HG03354 (cell line): ENCODE measurements around the gene DCAF7.

Experiments
- ATAC-seq: cut with Tn5 transposase; IDR thresholded peaks from one replicate; pipeline ENCODE4 v1.9.1; 2021; ENCODE audit warnings: mild to moderate bottlenecking; ENCODE audit not compliant: unreplicated experiment, poor library complexity, severe bottlenecking

The DCAF7 gene

DNA sequence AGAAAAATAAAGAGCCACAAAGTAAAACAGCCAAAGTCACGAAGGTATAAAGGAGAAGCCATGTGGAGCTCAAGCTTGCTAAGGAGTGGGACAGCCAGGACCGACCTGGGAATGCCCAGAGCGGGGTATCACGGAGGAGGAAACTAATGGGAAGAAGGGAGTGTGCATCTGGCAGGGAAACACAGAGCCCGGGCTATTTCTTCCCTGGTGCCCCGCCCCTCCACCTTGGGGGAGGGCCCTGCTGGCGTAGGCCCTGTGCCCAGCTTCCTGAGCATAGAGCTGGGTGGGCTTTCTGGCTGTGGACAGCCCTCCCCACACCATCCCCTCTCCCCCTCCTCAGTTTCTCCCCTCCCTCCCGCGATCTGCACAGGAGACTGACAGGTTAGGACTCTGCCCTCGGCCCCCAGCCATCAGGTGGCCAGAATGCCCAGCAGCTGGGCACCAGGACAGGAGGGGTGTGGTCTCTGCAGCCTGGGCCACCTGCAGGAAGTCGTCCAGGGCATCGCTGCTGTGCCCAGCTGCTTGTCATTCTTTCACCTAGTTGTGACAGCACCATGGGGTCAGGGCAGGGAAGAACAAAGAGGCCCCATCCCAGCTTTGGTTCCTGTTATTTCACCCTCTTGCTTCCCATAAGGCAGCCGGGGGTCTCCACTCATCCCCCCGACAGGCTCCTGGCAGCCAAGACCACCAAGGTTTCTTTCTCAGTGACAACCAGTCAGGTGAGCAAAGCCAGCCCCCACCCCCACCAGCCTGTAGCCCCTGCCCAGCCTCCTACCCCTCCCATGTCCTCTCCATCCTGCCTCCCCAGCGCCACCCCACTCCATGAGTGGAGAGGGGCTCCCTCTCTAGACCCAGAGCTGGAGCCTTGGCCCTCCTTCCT, 7.1 kb upstream of the DCAF7 start:
- no peak for ATAC-seq

- no peak for ATAC-seq
Measured at GRCh38 chr17:63543822-63544420, 6.4 kb upstream of the DCAF7 start.

- no peak for ATAC-seq
Measured at GRCh38 chr17:63544467-63545301, 5.6 kb upstream of the DCAF7 start.

- ATAC-seq = no peak
Measured at GRCh38 chr17:63546308-63547082, 3.8 kb upstream of the DCAF7 start.

GRCh38 chr17:63547083-63547523, 3.2 kb upstream of the DCAF7 start:
- no peak for ATAC-seq

DNA sequence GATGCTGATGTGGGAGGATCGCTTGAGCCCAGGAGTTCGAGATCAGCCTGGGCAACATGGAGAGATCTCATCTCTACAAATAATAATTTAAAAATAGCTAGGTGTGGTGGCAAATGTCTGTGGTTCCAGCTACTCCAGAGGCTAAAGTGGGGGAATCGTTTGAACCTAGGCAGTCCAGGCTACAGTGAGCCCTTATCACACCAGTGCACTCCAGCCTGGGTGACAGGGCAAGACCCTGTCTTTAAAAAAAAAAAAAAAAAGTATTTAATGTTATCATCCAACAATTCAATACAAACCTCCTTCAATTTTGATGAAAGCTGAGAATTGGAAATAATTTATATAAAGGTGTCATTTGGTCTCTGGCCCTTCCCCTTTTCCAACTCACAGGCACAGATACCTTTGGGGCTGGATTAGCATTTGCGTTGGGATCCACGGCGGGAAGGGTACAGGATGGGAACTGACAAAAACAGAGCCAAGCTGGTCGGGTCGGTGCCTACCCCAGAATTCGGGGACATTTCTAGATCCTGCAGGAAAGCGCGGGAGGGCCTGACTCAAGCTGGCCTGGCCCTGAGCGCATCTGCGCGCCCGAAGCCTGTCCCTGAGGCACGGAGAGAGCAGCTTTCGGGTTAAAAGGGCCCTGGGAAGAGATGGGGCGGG, 860 bp upstream of the DCAF7 start:
- ATAC-seq = peak; percentile 22

- ATAC-seq = peak; percentile 2
Measured at GRCh38 chr17:63550817-63551639, 751 bp downstream of the DCAF7 start.

GRCh38 chr17:63552211-63552610, 1.9 kb downstream of the DCAF7 start:
- no peak for ATAC-seq

- no peak for ATAC-seq
Measured at GRCh38 chr17:63555500-63556156, 5.4 kb downstream of the DCAF7 start.

DNA sequence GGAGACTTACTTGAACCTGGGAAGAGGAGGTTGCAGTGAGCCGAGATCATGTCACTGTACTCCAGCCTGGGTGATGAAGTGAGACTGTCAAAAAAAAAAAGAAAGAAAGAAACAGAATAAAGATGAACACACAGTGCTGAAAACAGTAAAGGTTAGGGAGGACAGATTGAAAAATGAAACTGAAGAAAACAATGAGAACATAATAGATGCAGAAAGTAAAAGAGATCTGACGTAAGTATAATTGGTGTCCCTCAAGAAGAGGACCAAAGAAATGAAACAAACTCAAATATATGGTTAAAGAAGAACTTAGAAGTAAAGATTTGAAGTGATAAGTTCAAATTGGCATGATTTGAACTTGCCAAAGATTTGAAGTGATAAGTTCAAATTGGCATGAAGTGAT, 7.1 kb downstream of the DCAF7 start:
- no peak for ATAC-seq

DNA sequence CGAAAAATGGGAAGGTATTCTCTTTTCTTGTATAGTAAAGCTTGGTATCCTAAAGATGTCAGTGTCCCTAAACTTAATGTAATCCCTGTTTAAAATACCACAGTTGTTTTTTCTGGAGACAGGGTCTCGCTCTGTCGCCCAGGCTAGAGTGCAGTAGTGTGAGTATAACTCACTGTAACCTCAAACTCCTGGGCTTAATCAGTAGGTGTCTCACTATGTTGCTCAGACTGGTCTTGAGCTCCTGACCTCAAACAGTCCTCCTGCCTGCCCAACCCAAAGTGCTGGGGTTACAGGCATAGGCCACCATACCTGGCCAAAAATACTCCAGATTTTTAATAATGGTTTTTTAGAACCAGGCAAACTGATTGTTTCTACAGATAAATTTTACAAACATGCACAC, 8.2 kb downstream of the DCAF7 start:
- no peak for ATAC-seq

DNA sequence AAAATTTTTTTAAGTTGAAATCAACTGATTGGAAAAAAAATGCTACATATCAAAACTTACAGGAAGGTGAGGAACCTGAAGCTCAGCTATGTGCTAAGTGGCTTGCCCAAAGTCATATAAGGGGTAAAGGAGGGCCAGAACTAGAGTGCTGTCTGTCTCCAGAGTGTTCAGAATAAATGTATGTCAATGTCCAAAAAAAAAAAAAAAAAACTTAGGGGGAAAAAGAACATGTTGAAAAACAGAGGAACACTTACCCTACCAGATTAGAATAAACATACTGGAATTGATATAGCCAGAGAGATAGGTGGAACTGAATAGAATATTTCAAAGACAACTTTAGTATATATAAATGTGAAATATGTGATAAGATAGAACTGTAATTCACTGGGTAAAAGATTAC, 11.5 kb downstream of the DCAF7 start:
- no peak for ATAC-seq

- ATAC-seq = no peak
Measured at GRCh38 chr17:63563339-63563738, 13.1 kb downstream of the DCAF7 start.

DNA sequence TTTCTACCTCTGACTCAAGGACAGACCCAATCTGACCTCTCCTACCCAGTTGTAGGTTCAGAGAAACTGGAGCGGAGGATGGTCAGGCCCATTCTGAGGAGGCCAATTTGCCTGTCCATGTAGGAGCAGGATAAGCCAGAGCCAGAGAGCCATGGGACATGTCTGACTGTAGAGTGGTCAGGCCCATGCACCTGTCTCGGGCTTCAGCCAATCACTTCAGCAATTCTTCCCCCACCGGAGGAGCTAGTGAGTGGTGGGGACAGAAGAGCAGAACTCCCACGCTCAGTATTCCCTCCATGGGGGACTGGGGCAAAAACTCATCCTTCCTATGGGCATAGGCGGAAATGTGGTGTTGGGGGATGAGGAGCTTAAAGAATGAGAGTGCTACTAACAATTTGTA, 14.3 kb downstream of the DCAF7 start:
- no peak for ATAC-seq

GRCh38 chr17:63567229-63567628, 17.0 kb downstream of the DCAF7 start:
- ATAC-seq = no peak

DNA sequence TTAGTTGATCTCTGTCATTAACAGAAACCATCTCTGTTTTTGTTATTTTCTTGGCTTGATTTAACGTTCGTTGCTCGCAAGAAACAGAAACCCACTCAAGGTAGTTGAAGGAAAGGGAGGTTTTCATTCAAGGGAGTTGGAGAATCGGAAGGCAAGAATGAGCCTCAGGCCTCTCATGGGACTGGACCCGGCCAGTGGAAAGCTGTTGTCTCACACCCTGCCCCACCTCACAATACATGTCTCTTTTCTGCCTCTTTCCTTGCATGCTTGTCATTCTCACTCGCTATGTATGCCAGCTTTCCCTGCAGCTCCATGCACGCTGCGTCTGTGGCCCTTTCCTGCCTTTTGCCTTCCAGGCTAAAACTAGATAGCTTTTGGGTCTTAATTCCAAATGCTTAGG, 18.3 kb downstream of the DCAF7 start:
- ATAC-seq = no peak

- no peak for ATAC-seq
Measured at GRCh38 chr17:63571632-63572310, 21.5 kb downstream of the DCAF7 start.
